Prostate gland (tissue), 2 donors: ENCODE results near the gene ARHGAP26. TPM values are rescaled to one million over a fixed set of nuclear protein-coding genes. Genes with fewer than 3 reads are reported as not detected.

Source experiments
- DNase-seq: peaks from one replicate; pipeline ENCODE4 v3.0.0-alpha.2; 2019; ENCODE audit warnings: low spot score
- H3K27ac ChIP-seq, 2 donors: fragments of 200-600 bp; sonication (generic); 2 replicates each; pipeline ENCODE4 v1.5.1; 2017 to 2019
- H3K27me3 ChIP-seq: fragments of 200-600 bp; sonication (generic); replicated peaks from 2 replicates; pipeline ENCODE4 v1.5.1; 2019; ENCODE audit not compliant: insufficient read depth
- H3K36me3 ChIP-seq, 2 donors: fragments of 200-600 bp; sonication (generic); 1 replicate in 1 of 2; 2 replicates in 1 of 2; pipeline versions ENCODE4 v1.5.1 to v1.8.1; 2017 to 2019
- H3K4me1 ChIP-seq: fragments of 200-600 bp; sonication (generic); replicated peaks from 2 replicates; pipeline ENCODE4 v1.5.1; 2019
- H3K4me3 ChIP-seq, 2 donors: fragments of 200-600 bp; sonication (generic); 2 replicates each; pipeline ENCODE4 v1.5.1; 2017 to 2019
- H3K9me3 ChIP-seq: fragments of 200-600 bp; sonication (generic); 2 replicates; pipeline ENCODE4 v1.5.1; 2017
- CTCF ChIP-seq, 4 experiments: fragments of 200-600 bp in 2 of 4; fragments of 450-650 bp in 2 of 4; sonication (generic) in 2 of 4; IDR thresholded peaks; 1 replicate in 3 of 4; 2 replicates in 1 of 4; pipeline ENCODE4 v1.5.1; 2016 to 2019; ENCODE audit warnings: antibody characterized with exemption in 4 of 4, mild to moderate bottlenecking in 2 of 4, moderate library complexity in 2 of 4
- POLR2A ChIP-seq: fragments of 450-650 bp; IDR thresholded peaks from one replicate; pipeline ENCODE4 v1.6.1; 2016; ENCODE audit warnings: antibody characterized with exemption, mild to moderate bottlenecking
- POLR2AphosphoS5 ChIP-seq: sonication (generic); formaldehyde crosslinking; IDR thresholded peaks from one replicate; pipeline ENCODE4 v1.6.1; 2017; ENCODE audit warnings: antibody characterized with exemption
- WGBS: methylation state at CpG from one replicate; pipeline ENCODE4 v1.1.5; 2018; 5-methylcytosine and 5-hydroxymethylcytosine counted together
- intact Hi-C: fragments of 100-400 bp; cut with DNase I; formaldehyde crosslinking; loops from one replicate; pipeline ENCODE4 v1.14.2; 2022
- total RNA-seq, 2 donors: library from RNA; depleted of rRNA; stranded (reverse); fragments of >200 nt; gene quantifications; one replicate each; pipeline ENCODE4 v1.1.0, GENCODE V29; 2016

Gene ARHGAP26
- total RNA-seq, 2 donors from 2014 or later, result 11.7 to 39.8 TPM

GRCh38 chr5:143017992-143018391 lies 247.8 kb downstream of the ARHGAP26 start:
- H3K4me3 ChIP-seq, result no peak overlapping the region
- H3K27me3 ChIP-seq, result no peaks in the 10 kb centered on the region
- TF ChIP-seq CTCF (IDR thresholded peaks at IDR 0.05), result no peak
- TF ChIP-seq POLR2AphosphoS5, result no peak
- H3K9me3 ChIP-seq, result no peaks in the 10 kb centered on the region
- WGBS, result 93% methylated on average over 1 of the region's 1 CpG
- H3K27ac ChIP-seq, result no peak overlapping the region
- H3K4me1 ChIP-seq, result no peaks in the 10 kb centered on the region
- DNase-seq, result no peak
- intact Hi-C loops, result loop anchor here (2.0 to 5.0 kb wide), 2 partner anchors 387 to 804 kb away; no protein-coding TSS in a partner anchor
- no peaks in the 10 kb centered on the region for H3K36me3 ChIP-seq

- DNase-seq, result no peak
- Histone ChIP-seq H3K36me3 (no peaks in the 10 kb centered on the region), H3K27ac (no peak overlapping the region), H3K4me1 (no peaks in the 10 kb centered on the region), H3K4me3 (no peak overlapping the region), H3K27me3 (no peaks in the 10 kb centered on the region), H3K9me3 (no peaks in the 10 kb centered on the region)
- TF ChIP-seq POLR2AphosphoS5 (no peak), POLR2A (no peak), CTCF (IDR thresholded peaks at IDR 0.05) (no peak)
- WGBS, result 95% methylated on average over 4 of the region's 4 CpGs
- intact Hi-C loops, result loop anchor here (5.0 kb wide), 1 partner anchor 803 kb away; no protein-coding TSS in a partner anchor
Observed at GRCh38 chr5:143019157-143019556, 249.0 kb downstream of the ARHGAP26 start.

- Histone ChIP-seq H3K4me3 (no peak overlapping the region), H3K27me3 (no peaks in the 10 kb centered on the region), H3K27ac (no peak overlapping the region), H3K9me3 (no peaks in the 10 kb centered on the region), H3K36me3 (no peaks in the 10 kb centered on the region), H3K4me1 (no peaks in the 10 kb centered on the region)
- no peak for DNase-seq
- intact Hi-C loops, result loop anchor here (5.0 to 10.0 kb wide), 2 partner anchors 125 to 802 kb away; no protein-coding TSS in a partner anchor
- no peak for TF ChIP-seq POLR2A
- TF ChIP-seq POLR2AphosphoS5, result no peak
- TF ChIP-seq CTCF (IDR thresholded peaks at IDR 0.05), result no peak
- WGBS, result 90% methylated on average over 7 of the region's 7 CpGs
Observed at GRCh38 chr5:143019614-143020515, 249.7 kb downstream of the ARHGAP26 start.

GRCh38 chr5:143021595-143021994 lies 251.4 kb downstream of the ARHGAP26 start:
- TF ChIP-seq POLR2A, result no peak
- TF ChIP-seq CTCF (IDR thresholded peaks at IDR 0.05), result no peak
- TF ChIP-seq POLR2AphosphoS5, result no peak
- intact Hi-C loops, result loop anchor here (10.0 kb wide), 1 partner anchor 123 kb away; no protein-coding TSS in a partner anchor
- H3K36me3 ChIP-seq, result no peaks in the 10 kb centered on the region
- 98% methylated on average over 2 of the region's 2 CpGs for WGBS
- no peak overlapping the region for H3K4me3 ChIP-seq
- no peak overlapping the region for H3K27ac ChIP-seq
- no peaks in the 10 kb centered on the region for H3K4me1 ChIP-seq
- DNase-seq, result no peak
- H3K9me3 ChIP-seq, result no peaks in the 10 kb centered on the region
- no peaks in the 10 kb centered on the region for H3K27me3 ChIP-seq
